IPS-NIHi7 (cell line): Measurements from ENCODE around the gene GPATCH8.
"Not testable (repeated sequence)": the region's sequence is repeated elsewhere in the genome, so short reads cannot be mapped to it uniquely, and the experiment has no call there.

Experiments
- DNase-seq: peaks from one replicate; pipeline ENCODE4 v3.0.0; 2012; ENCODE audit warnings: mixed read lengths; ENCODE audit errors: extremely low spot score

Gene GPATCH8

GRCh38 chr17:44503147-44504029, at the start of gene GPATCH8:
GPATCH8 (minus strand) TSS chr17:44503406; CDS start chr17:44503370, 36 bp downstream.
- DNase-seq, result peak; percentile 100

GRCh38 chr17:44552361-44552760, 49.2 kb upstream of the GPATCH8 start:
- no peak for DNase-seq

GRCh38 chr17:44549686-44550085, 46.5 kb upstream of the GPATCH8 start:
- DNase-seq, result no peak

- DNase-seq, result no peak
Measured at GRCh38 chr17:44548376-44549230, 45.4 kb upstream of the GPATCH8 start.

- DNase-seq, result peak; percentile 66
Measured at GRCh38 chr17:44547625-44548267, 44.5 kb upstream of the GPATCH8 start.

GRCh38 chr17:44546671-44547606, 43.7 kb upstream of the GPATCH8 start:
- DNase-seq, result no peak

- no peak for DNase-seq
Measured at GRCh38 chr17:44543905-44544523, 40.8 kb upstream of the GPATCH8 start.

GRCh38 chr17:44543213-44543904, 40.2 kb upstream of the GPATCH8 start:
- DNase-seq, result peak; percentile 82

GRCh38 chr17:44541884-44542581, 38.8 kb upstream of the GPATCH8 start:
- DNase-seq, result no peak

- DNase-seq, result no peak
Measured at GRCh38 chr17:44540246-44541084, 37.3 kb upstream of the GPATCH8 start.

- peak; percentile 80 for DNase-seq
Measured at GRCh38 chr17:44539673-44540072, 36.5 kb upstream of the GPATCH8 start.

- DNase-seq, result not testable (repeated sequence)
Measured at GRCh38 chr17:44537922-44538321, 34.7 kb upstream of the GPATCH8 start.

- DNase-seq, result no peak
Measured at GRCh38 chr17:44536090-44536953, 33.1 kb upstream of the GPATCH8 start.

GRCh38 chr17:44533533-44534246, 30.5 kb upstream of the GPATCH8 start:
- peak; percentile 94 for DNase-seq

GRCh38 chr17:44530896-44531418, 27.8 kb upstream of the GPATCH8 start:
- no peak for DNase-seq

- DNase-seq, result no peak
Measured at GRCh38 chr17:44529864-44530263, 26.7 kb upstream of the GPATCH8 start.
